AG20443 (cell line): ENCODE measurements around the gene SZT2.

Source experiments
- DNase-seq: peaks from one replicate; pipeline ENCODE4 v3.0.0; 2012; ENCODE audit warnings: low spot score, mixed read lengths

The SZT2 gene

DNA sequence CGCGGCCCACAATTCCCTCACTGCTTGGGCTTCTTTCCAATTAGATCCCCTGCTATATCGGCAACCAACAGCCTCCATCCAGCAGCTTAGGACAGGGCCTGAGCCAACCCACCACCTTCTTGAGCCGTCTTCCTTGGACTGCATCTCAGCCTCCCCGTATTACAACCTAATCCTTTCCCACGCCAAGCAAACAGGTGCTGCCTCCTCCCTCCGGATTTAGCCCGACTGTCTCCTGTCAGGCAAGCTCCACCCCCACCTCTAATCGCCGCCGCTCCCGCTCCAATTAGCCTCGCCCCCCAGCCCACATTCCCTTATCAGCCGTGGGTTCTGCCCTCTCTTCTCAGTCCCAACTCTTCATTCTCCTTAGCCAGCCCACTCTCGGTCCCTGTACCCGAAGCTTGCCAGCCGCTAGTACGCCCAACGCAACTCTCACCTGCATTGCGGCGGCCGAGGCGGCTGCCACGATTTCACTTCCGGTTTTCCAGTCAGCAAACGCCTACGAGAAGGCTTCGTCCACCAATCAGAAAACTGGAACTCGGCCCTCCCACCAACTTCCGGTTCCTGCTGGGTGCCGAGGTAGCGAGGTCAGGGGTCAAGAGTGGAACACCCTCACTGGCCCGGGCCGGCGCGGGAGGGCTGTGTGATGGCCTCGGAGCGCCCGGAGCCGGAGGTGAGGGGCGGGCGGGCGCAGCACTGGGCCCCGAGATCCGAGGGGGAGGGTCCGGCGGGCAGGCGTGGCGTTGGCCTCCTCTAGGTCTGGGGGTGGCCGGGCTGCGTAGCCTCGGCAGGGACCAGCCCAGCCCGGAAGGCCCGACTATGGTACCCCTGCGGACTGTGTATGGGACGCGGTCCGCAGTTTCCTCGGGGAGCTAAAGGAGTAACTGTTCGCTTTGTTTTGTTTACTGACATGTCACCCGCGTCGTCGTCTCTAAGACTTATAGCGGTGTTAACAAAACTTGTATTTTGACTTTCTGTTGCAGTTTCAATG lies at the start of gene SZT2, which contains the start of gene MED8:
Gene SZT2 (plus strand): TSS at position 574 of the 988 bp plus-strand sequence. CDS start 70 bp downstream, at position 644.
Gene MED8 (minus strand): TSS at position 475 of the 988 bp plus-strand sequence. CDS start 36 bp downstream, at position 439.
- peak; percentile 98 for DNase-seq

DNA sequence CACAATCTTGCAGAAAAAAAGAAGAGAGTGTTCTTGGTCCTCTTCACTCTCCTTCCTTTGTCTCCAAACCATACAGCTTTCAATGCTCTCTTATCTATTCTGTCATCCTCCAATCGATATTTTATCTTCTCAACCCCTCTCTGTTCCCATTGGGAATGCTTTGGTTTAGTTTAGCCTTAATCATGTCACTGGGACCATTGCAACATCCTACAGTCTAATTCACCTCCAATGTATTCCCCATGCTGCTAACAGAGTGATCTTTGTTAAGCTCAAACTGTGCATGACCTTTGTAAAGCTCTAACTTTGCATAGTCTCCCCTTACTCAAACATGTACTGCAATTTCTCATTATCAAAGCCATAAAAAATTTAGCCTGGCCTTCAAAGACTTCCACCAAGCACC lies 49.1 kb upstream of the SZT2 start:
- no peak for DNase-seq

GRCh38 chr1:43344267-43344850 lies 45.3 kb upstream of the SZT2 start:
- no peak for DNase-seq

- no peak for DNase-seq
Measured at GRCh38 chr1:43345120-43345519, 44.6 kb upstream of the SZT2 start.

DNA sequence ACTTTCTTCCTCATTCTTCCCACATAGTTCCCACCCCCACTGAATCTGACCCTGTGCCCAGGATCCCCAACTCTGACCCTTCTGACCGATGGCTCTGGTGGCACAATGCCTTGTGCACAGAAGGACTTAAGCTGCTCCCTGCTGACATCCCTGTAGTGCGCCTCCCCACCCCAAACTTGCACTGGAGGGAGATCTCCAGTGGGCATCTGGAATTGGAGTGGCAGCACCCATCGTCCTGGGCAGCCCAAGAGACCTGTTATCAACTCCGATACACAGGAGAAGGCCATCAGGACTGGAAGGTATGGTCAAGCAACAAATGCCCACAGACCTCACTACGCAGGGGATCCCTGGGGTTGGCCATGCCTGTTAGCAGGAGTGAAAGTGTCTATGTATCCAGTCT lies 43.1 kb upstream of the SZT2 start:
- DNase-seq: no peak

DNA sequence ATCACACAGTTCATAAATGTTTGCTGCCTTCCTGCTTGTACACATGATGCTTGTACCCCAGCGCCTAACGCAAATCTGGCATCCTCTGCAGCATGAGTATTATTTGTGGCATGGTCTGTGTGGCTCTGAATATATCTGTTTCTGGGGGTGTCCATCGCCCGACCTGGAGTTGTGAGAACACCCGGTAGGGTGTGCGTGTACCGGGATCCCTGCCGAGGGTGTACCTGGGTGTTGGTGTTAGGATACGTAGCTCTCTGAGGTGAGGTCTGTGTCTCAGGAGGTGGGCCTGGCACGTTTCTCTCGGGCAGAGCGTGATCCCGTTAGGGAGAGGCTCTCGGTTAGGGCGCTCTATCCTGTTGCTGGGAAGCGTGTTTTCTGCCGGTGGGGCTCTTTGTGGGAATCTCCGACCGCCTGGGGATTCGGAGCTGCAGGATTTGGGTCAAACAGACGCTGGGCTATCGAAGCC lies 41.3 kb upstream of the SZT2 start:
- DNase-seq: peak; percentile 37

- peak; percentile 87 for DNase-seq
Measured at GRCh38 chr1:43348809-43349593, 40.7 kb upstream of the SZT2 start.

- no peak for DNase-seq
Measured at GRCh38 chr1:43349594-43350306, 39.9 kb upstream of the SZT2 start.

DNA sequence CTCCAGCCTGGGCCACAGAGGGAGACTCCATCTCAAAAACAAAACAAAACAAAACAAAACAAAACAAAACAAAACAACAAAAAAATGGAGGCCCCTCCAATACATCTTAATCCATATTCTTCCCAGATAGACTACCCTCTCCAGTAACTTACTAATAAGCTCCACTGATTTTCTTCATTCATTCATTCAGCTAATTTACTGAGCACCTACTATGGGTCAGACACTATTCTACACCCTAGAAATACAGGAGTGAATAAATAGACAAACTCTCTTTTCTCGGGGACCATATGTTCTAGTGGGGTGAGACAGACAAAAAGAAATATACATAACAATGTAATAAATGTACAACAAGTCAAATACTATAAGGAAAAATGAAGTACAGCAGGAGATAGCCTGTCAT lies 38.7 kb upstream of the SZT2 start:
- no peak for DNase-seq

- no peak for DNase-seq
Measured at GRCh38 chr1:43351421-43352350, 38.0 kb upstream of the SZT2 start.

- DNase-seq: no peak
Measured at GRCh38 chr1:43352351-43352705, 37.4 kb upstream of the SZT2 start.

DNA sequence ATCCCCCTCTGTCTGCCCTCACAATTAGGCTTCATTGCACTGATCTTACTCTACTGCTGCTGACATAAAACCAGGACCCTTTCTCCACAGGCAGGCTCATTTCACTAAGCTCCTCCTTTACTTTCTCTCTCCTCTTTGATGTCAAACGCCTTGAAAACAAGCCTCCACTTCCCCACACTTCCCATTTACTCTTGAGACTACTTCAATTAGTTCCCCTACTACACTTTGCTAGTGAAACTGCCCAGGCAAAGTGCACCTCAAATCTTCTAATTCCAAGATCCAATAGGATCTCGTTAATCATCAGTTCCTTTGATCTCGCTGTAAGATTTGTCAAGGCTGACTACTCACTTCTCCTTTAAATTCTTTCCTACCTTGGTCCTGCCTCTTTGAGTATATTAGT lies 36.8 kb upstream of the SZT2 start:
- no peak for DNase-seq

GRCh38 chr1:43354471-43354870 lies 35.2 kb upstream of the SZT2 start:
- no peak for DNase-seq

- DNase-seq: no peak
Measured at GRCh38 chr1:43354936-43355335, 34.8 kb upstream of the SZT2 start.

- no peak for DNase-seq
Measured at GRCh38 chr1:43357251-43357650, 32.4 kb upstream of the SZT2 start.

DNA sequence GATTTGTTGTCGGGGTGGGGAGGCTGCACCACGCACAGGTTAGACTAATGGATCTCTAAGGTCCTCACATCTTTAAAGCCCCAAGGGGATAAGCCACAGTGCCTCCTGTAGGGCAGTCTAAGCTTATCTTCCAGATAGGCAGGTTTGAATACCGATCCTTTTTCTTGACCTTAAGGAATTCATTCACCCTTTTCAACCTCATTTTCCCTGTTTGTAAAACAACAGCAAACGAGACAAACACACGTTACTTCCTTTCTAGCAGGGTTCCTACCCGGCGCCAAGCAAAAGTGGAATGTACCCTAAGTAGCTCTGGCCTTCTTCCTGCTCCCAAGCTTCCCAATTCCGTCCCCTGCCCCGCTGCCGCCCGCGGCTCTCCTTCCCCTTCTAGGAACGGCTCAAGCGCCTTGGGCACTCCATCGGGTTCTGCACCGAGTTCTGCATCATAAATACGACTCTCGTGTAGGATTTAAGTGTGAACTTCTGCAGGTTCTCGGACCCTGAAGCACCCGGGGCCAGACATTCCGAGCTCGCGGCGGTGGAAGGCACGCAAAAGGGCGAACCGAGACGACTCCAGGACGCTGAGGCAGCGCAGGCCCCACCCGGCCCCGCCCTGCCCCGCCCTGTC lies 31.5 kb upstream of the SZT2 start:
- DNase-seq: peak; percentile 30

- DNase-seq: peak; percentile 97
Measured at GRCh38 chr1:43358746-43359693, 30.7 kb upstream of the SZT2 start, which contains the start of gene CDC20. TSS of gene CDC20 (plus strand) at chr1:43358981. CDS start at chr1:43359216, 235 bp downstream.

- DNase-seq: no peak
Measured at GRCh38 chr1:43359696-43360095, 30.0 kb upstream of the SZT2 start.

DNA sequence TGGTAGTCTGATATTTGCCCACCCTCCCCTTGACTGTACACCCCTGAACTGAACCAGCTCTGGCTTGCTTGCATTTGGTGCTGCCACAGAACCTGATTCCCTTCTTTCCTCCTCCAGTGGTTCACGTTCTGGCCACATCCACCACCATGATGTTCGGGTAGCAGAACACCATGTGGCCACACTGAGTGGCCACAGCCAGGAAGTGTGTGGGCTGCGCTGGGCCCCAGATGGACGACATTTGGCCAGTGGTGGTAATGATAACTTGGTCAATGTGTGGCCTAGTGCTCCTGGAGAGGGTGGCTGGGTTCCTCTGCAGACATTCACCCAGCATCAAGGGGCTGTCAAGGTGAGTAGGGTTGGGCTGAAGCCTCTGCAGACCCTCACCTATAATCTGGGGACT lies 29.1 kb upstream of the SZT2 start:
- no peak for DNase-seq
